Hepatic stellate cell (primary cell): Measurements from ENCODE around the gene DNAJC15.
A peak's percentile ranks its signal among the peaks of the same experiment; 100 is the strongest.

Experiments
- DNase-seq: peaks from one replicate; pipeline ENCODE4 v3.0.0; 2011; ENCODE audit warnings: low spot score

DNAJC15 gene

DNA sequence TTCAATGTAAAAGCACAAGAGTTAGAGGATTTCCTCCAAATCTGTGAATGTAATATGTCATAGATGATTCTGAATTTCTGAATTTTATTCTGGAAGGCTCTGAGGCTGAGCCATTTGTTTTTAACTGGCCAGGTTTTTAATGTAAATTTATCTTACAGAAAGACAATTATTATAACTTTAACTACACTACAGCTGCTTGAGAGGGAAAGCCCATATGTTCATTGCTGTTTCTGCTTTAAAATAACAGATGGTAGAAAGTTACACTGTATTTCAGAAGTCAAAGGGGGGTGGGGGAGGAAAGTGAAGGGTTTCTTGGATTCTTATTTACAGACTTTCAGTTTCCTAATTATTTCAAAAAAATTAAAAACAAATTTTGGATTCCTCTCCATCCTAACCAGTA, 62.8 kb downstream of the DNAJC15 start:
- DNase-seq = no peak

DNA sequence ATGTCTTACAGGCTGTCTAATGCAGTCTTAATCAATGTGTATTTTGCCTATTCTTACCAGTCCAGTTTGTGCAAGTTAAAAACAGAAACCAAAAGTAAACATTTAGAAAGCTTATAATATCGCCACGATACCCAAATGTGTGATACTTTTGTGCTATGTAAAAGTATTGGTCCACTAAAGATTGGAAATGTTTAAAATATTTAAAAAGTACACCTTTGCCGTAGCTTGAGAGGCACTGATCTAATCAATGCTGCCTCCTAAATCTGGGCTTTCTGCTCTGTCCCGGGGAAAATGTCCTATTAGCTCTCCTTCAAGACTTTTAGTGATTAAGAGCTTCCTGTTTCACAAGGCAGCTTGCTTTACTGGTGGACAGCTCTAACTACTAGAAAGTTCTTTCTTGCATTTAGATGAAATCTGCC, 64.7 kb downstream of the DNAJC15 start:
- DNase-seq = peak; percentile 28

DNA sequence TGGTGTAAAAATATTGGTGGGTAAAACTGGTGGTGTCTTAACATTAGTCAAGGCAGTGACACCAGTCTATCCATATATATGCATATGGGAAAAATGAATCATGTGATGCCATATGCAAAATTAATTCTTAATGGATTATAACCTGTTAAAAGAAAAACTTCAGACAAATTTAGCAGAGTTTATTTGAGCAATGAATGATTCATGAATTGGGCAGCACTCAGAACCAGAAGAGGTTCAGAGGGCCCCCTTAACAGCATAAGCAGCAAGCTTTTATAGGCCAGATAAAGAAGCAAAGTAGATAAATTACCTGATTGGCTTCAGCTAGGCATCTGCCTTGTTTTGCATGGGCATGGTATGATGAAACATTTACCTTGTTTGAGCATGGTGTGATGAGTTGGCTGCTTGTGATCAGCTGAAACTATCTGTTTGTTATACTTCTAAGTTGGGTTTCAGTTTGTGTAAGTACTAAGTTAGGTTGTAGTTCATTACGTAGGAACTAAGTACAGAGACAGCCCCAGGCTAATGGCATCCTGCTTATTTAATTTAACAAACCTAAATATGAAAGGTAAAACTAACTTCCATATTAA, 66.6 kb downstream of the DNAJC15 start:
- no peak for DNase-seq

DNA sequence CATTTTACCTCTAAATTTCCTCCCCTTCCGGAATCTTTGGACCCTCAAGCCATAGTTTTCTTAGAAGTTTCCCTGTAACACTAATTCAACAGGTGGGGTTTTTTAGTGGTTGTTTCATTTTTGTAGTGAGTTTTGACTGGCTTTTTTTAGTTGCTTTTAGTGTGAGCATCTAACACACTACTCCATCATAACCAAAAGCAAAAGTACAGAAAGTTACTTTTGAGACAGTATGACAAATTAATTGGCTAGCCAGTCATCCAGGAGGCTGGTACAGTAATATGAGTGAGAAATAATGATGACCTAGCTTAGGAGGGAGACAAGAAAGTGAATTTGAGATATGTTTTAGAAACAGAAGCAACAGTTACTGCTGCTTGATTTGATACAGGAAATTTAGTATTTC, 71.5 kb downstream of the DNAJC15 start:
- no peak for DNase-seq

DNA sequence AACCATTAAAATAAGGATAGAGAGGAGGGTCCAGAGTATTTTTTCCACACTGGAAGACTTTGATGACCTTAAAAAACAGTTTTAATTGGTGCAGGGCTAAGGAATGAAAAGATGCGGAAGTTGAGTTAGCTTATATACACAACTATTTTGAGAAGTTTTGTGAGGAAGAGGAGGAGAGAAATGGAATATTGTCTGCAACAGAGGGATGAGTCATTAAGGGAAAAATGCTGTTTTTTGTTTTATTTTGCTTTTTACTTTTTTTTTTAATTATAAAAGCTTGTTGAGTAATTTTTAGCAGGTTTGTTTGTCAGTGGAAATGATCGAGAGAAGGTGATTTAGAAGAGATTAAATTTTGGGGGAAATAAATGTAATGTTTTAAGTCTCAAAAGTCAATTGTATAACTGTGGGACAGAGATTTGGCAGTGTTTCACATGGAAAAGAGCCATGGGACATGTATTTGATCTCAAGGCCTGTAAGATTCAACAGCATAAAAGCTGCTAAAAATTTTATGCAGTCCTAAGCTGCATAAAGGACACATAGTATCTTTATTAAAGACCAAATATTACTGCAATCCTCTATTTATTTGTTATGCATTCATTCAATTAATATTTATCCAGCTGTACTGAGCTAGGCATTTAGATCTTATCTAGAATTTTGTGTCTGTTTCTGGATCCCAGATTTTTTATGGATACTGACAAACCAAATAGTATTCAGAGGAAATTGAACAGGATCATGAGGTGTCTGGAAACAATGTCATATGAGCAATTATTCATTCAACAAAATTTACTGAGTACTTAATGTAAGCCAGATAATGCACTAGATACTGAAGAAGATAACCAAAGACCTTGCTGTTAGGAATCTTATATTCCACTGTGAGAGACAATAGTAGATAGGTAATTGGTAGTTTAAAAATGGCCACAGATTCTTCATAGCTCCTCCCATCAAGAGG, 72.7 kb downstream of the DNAJC15 start:
- no peak for DNase-seq

DNA sequence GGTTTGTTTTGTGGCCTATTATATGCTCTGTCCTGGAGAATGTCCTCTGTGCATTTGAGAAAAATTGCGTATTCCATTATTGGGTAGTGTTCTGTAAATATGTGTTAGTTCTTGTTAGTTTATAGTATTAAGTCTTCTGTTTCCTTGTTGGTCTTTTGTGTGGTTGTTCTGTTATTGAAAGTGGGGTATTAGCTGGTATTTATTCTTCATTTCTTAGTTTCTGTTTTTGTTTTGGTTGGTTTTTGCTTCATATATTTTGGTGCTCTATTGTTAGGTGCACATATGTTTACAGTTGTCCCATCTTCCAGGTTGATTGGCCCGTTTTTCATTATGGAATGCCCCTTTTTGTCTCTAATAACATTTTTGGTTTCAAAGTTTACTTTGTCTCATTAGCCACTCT, 77.3 kb downstream of the DNAJC15 start:
- DNase-seq = no peak

DNA sequence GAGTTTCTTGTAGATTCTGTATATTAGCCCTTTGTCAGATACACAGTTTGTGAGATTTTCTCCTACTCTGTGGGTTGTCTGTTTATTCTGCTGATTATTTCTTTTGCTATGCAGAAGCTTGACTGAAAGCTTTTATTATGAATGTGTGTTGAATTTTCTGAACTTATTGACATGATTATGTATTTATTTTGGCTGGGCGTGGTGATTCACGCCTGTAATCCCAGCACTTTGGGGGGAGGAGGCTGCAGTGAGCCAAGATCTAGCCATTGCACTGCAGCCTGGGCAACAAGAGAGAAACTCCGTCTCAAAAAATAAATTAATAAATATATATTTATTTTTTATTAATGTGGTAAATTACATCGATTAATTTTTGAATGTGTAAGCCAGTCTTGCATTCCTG, 78.9 kb downstream of the DNAJC15 start:
- DNase-seq = no peak

DNA sequence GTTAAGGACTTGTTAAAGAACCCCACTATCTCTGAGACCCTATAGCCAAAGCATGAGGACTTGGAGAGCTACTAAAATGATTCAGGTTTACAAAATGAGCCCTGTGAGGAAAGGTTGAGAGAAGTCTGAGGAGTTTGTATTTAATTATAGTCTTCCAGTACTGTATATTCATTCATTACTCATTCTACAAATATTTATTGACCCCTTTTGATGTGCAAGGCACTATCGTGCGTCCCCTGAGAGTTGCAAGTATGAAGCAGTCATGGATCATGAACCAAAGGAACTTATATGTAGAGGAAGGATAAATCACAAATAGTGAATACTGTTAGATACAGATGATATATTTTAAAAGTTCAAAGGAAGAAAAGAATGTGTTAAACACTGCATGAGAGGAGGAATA, 84.4 kb downstream of the DNAJC15 start:
- DNase-seq = no peak

DNA sequence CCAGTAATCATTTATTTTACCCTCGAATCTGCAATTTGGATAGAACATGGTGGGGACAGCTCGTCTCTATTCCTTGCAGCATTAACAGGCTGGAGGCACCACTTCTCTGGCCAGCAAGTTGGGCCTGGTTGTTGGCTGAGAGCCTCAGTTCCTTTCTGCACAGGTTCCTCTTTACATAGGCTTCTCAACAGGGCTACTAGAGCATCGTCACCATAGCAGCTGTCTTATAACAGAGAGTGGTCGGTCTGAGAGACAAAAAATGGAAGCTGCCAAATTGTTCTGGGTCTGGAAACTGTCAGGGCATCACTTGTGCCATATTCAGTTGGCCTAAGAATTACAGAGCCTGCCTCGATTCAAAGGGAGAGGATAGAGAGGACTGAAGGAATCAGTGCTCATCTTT, 86.7 kb downstream of the DNAJC15 start:
- DNase-seq = no peak

DNA sequence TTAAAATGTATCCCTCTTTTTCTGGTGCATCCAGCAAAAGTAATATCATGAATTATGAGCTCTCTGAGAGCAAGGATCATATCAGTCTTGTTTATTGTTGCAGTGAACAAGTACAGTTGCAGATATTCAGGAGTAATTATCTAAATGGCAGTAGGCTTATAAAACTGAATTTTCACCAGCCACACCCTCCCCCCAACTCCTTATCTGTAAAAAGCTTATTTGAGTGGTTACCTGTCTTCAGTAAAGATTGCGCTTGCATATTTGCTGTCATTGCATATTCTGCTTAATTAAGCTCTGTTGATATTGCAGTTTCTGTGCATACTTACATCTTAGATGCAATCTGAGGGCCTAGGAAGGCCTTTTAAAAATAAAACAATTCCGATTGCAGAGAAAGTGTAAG, 87.3 kb downstream of the DNAJC15 start:
- no peak for DNase-seq

DNA sequence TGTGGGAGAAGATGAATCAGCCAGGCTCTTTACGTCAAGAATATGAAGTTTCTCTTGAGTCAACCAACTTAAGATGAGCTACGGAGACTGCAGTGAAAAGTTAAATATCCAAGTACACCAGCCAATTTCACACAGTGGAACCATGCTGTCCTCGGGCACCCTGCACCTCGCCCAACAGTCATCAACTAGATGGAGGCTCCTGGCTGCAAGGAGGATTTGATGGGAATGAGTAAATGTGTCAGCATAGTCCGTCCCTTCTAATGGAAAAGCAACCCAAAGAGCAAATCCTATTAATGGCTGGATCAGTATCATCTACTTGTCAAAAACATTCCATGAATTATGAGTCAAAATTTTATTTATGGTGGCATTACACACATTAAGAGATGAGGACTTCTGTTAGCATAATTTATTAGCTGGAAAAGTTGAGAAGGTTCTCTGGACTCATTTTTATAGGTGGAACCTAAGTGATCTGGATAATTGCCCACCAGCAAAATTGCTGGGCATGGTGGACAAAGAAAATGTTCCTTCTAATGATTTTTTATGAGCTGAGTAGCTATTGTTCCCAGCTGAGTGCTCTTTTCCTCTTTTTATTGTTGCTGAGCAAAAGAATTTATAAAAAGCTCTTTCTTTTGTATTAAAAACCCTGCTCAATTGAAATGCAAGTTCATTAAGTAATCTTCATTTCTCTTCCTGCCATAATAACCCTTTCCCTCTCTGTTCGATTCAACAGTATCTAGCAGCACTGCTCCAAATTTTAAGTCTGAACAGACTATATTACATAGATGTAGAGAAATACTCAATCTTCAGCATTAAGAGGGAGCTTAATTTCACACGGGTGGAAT, 88.4 kb downstream of the DNAJC15 start:
- no peak for DNase-seq

DNA sequence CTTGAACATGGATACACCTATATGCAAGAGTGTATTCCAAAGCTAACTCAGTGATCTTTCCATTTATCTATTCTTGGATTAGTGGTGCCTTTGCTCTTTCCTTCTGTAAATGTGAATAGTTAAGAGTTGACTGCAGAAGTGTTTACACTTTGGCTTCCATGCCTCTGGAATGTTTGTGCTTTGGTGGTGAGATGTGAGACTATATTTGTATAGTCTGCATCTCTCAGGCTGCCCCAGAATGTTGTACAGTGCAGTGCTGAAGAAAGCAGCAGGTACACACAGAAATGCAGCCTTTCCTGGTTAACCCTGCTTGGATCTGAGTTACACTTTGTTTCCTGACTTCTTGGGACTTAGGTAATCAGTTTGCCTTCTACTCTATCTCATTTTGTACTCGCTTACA, 90.2 kb downstream of the DNAJC15 start:
- DNase-seq = no peak

DNA sequence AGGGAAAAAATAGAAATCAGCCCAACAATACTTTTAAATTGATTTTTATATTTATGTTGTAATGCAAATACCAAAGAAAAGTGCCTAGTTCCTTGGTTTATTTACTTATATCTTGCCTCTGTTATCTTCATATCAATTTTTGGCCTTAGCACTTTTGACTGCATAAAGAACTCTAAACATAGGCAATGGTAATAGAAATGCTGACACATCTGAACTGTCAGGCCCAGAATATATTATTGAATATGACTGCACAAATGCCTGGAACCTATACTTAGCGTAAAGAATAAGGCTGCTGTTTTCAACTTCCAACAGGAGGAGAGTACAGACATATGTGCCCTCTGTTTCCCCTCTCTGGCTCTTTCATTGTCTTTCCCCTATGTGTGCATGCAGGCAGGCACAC, 91.1 kb downstream of the DNAJC15 start:
- DNase-seq = no peak

DNA sequence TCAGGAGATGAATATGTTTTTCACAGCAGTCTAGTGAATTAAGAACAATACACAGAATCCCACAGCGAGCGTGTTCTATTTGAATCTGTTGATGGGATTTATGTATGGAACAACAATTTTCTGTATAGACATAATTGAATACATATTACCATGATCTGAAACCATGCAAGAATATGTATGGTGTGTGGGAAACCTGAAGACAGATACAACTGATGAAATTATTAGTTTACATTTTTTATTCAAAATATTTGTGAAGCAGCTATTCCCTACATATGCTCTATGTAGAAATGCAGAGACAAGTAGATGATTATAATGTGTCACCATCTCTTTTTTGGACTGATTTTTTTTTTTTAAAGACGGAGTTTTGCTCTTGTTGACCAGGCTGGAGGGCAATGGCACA, 91.8 kb downstream of the DNAJC15 start:
- no peak for DNase-seq

DNA sequence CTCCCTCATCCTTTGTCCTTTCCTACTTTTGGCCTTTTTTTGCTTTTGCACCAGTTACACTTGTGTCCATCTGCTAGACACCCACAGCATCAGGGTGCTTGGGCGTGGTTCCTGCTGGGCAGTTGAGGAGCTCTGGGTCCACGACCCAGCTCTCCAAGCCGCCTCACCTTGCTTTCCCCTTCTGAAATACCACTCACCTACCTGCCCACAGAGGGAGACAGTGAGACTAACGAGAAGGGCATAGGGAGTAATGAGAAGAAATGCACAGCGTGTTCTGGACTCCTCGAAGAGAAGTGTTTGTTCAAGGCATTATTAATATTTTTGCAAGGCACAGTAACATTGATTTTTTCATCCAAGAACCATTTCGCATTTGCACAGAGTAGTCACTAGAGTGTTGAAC, 92.9 kb downstream of the DNAJC15 start:
- DNase-seq = no peak

DNA sequence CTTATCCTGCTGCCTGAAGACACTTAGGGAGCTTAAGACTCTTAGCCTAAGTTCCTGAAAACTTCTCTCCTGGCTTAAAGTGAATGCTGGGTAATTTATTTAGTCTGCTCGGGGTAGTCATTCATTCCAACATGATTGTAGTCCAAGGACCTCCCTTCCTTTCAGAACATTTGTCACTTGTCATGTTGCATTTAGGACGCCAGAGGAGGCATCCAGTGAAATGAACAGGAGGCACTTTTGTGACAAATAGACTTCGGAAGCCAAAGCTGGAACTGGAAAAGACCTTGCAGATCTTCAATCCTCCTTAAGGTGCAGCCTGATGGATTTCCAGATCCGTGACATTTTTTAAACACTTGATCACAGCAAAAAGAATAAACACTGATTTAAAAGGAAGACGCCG, 95.1 kb downstream of the DNAJC15 start:
- DNase-seq = no peak

DNA sequence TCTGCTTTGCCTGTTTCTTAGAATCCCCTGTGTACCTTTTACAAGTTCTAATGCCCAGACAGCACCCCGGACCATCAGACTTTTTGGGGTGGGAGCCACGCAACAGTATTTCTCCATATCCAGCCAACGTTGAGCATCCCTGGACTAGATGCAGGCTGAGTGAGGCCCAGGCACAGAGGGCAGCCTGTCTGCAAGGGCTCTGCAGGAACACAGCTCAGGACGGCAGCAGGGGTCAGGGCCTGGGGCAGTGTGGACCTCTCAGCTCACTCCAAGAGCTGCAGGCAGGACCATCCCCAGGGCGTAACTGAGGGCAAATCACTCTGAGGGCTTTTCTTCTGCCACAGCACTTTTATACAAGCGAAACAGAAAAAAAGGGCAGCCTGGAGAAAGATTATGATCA, 95.8 kb downstream of the DNAJC15 start:
- no peak for DNase-seq

DNA sequence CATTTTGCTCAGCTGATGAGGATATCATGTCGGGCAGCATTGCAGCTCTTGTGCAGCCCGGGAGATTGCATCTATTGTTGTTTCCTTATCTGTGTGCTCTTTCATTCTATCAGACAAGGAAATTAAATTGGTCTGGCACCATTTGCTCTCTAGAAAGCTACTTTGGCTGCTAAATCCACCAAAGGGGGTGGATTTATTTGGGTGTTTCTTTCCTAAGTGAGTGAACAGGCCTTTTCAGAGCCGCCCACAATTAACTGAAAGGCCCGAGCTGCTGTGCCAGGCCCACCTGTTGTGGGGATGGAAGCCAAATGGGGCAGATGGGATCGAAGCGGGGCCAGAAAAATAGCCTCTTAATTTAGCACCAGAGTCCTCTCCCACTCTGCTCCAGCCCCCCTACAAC, 99.4 kb downstream of the DNAJC15 start:
- DNase-seq = no peak

DNA sequence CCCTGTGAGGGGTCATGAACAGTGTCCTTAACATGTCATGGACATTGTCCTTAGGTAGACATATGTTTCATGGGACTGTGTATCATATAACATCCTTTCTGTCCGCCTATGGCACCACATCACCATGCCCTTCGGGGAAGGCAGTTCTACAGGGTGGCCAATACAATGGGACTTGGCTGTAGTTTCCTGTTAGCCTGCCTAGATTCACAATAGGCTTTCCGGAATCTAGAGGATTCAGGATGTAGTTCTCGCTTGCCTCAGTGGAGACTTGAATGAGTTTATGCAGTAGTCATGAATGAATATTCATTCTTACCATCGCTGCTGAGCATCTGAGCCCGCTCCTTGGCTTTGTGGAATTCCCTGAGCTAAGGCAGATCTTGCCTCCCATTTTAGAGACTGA, 100.5 kb downstream of the DNAJC15 start:
- DNase-seq = no peak

DNA sequence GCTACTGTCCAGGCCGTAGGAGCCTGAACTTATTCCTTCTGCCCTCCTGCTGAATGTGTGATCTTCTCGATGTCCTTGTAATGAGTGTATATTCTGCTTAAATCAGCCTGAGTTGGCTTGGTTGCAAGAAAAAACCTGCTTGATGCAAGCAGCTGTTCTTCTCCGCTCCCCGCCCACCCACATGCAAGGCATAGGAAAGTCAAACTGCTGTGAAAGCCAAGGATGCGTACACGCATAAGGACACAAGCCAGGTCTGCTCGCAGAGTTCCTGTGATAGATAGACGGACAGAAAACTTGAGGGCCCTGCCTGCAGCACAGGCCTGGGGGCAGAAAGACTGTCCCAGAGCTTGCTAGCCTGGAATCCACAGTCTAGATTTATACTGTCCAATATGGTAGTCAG, 101.1 kb downstream of the DNAJC15 start:
- no peak for DNase-seq

DNA sequence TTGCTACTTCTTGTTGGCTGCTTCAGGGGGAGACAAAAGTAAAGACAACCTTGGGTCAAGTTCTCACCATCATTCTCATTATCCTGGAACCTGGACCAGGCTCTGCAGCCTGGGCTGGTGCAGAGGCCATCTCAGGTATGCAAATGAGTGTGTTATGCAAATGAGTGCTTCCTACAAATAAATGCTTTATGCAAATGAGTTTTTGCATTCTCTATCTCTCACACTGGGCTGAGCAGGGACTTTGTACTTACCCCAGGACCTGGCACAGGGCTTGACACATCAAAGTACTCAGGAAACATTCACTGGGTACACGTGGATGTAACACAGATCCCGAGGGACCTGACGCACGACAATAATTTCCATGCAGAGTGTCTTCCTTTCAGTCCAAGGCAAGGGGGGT, 103.0 kb downstream of the DNAJC15 start:
- DNase-seq = no peak

DNA sequence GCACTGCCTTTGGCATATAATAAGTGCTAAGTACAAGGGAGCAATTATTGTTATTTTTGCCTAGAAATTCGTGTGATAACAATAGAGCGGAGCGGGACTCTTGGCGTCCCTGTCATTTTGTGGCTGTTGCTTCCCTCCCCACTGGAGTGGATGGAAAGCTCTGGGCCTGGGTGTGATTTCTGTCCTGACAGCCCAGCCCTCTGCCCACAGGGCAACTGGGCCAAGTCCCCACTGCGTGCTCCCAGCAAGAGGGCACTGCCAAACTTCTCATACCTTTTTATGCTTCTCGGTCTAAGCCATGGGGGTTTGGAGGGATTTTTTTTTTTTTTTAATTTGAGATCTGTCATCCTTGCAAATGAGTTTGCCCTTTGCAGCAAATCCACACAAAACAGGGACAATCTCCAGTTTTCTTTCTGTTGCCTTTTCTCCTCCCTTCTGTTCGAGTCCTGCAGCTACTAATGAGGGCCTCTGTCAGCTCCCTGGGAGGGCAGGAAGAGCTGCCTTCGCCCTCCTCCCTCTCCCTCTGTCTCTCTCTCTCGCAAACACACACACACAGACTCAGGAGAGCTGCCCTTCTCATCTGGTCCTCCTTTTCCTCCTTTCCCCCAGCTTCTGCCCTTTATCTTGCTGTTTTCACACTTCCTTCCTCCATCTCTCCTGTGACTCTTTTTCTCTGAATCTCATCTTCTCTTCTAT, 103.9 kb downstream of the DNAJC15 start:
- DNase-seq = no peak
